SJCRH30 (cell line): Measurements from ENCODE around the gene CHAF1A. TPM values are rescaled to one million over a fixed set of nuclear protein-coding genes. Genes with fewer than 3 reads are reported as not detected.

Experiments
- DNase-seq, 2 experiments: peaks; one replicate each; pipeline ENCODE4 v3.0.0-alpha.2; 2015 to 2020
- H3K27ac ChIP-seq: fragments of 250-450 bp; sonication (Bioruptor Pico); 2 replicates; pipeline ENCODE4 v1.5.1; 2020; ENCODE audit warnings: mild to moderate bottlenecking, moderate library complexity
- H3K27me3 ChIP-seq: fragments of 250-450 bp; sonication (Bioruptor Pico); 2 replicates; pipeline ENCODE4 v1.5.1; 2020; ENCODE audit warnings: mild to moderate bottlenecking, moderate library complexity
- H3K36me3 ChIP-seq: fragments of 250-450 bp; sonication (Bioruptor Pico); 2 replicates; pipeline ENCODE4 v1.5.1; 2020; ENCODE audit warnings: mild to moderate bottlenecking, moderate library complexity
- H3K4me1 ChIP-seq: fragments of 250-450 bp; sonication (Bioruptor Pico); 2 replicates; pipeline ENCODE4 v1.5.1; 2020; ENCODE audit warnings: mild to moderate bottlenecking, moderate library complexity
- H3K4me3 ChIP-seq: fragments of 250-450 bp; sonication (Bioruptor Pico); 2 replicates; pipeline ENCODE4 v1.5.1; 2020; ENCODE audit warnings: mild to moderate bottlenecking, moderate library complexity
- H3K9me3 ChIP-seq: fragments of 250-450 bp; sonication (Bioruptor Pico); replicated peaks from 2 replicates; pipeline ENCODE4 v1.5.1; 2020; ENCODE audit warnings: mild to moderate bottlenecking, moderate library complexity
- total RNA-seq: library from RNA; depleted of rRNA; stranded (reverse); fragments of >200 nt; shearing (Covaris generic); gene quantifications from 2 replicates; pipeline ENCODE4 v1.2.3, GENCODE V29; 2014

CHAF1A gene
- total RNA-seq, 1 experiment from 2014 or later: 54.6 TPM

GRCh38 chr19:4399812-4400134, 2.7 kb upstream of the CHAF1A start:
- Histone ChIP-seq H3K9me3 (no peaks in the 10 kb centered on the region), H3K4me3 (peak overlapping the region; percentile 99), H3K4me1 (peaks cover 8% of the 10 kb centered on the region), H3K36me3 (peaks cover 12% of the 10 kb centered on the region; the same call in 1 of the 2 replicates), H3K27ac (peak overlapping the region; percentile 77), H3K27me3 (no peaks in the 10 kb centered on the region)
- DNase-seq: peak; percentile 33 to 46

- H3K36me3 ChIP-seq: peaks cover 18% of the 10 kb centered on the region; the same call in 1 of the 2 replicates
- DNase-seq: peak; percentile 84 to 91
- no peaks in the 10 kb centered on the region for H3K27me3 ChIP-seq
- H3K9me3 ChIP-seq: no peaks in the 10 kb centered on the region
- H3K4me3 ChIP-seq: peak within 1 kb of the TSS; percentile 99
- peak within 1 kb of the TSS; percentile 77 for H3K27ac ChIP-seq
- H3K4me1 ChIP-seq: peaks cover 8% of the 10 kb centered on the region
Measured at GRCh38 chr19:4400135-4400936, 2.1 kb upstream of the CHAF1A start, which contains the start of gene SH3GL1. SH3GL1 (minus strand) TSS chr19:4400547; CDS start chr19:4400368, 179 bp downstream.

GRCh38 chr19:4401769-4402170, 670 bp upstream of the CHAF1A start:
- Histone ChIP-seq H3K4me1 (peaks cover 8% of the 10 kb centered on the region), H3K36me3 (peaks cover 14% of the 10 kb centered on the region; the same call in 1 of the 2 replicates), H3K9me3 (no peaks in the 10 kb centered on the region), H3K4me3 (peak overlapping the region; percentile 78), H3K27me3 (no peaks in the 10 kb centered on the region), H3K27ac (peak overlapping the region; percentile 17; the same call in 1 of the 2 replicates)
- DNase-seq: no peak

- Histone ChIP-seq H3K27ac (peak overlapping the region; percentile 74), H3K9me3 (no peaks in the 10 kb centered on the region), H3K4me3 (peak overlapping the region; percentile 78), H3K27me3 (no peaks in the 10 kb centered on the region), H3K4me1 (peaks cover 8% of the 10 kb centered on the region), H3K36me3 (peaks cover 12% of the 10 kb centered on the region; the same call in 1 of the 2 replicates)
- peak in 1 of 2 experiments; percentile 26 for DNase-seq
Measured at GRCh38 chr19:4403005-4403761, 743 bp downstream of the CHAF1A start.

GRCh38 chr19:4405977-4406376, 3.5 kb downstream of the CHAF1A start:
- no peaks in the 10 kb centered on the region for H3K27me3 ChIP-seq
- H3K9me3 ChIP-seq: no peaks in the 10 kb centered on the region
- no peak for DNase-seq
- peaks cover 34% of the 10 kb centered on the region for H3K36me3 ChIP-seq
- H3K27ac ChIP-seq: no peak overlapping the region
- H3K4me3 ChIP-seq: no peak overlapping the region
- peaks cover 8% of the 10 kb centered on the region for H3K4me1 ChIP-seq

- DNase-seq: no peak
- Histone ChIP-seq H3K9me3 (no peaks in the 10 kb centered on the region), H3K4me3 (no peak overlapping the region), H3K27me3 (no peaks in the 10 kb centered on the region), H3K4me1 (peaks cover 7% of the 10 kb centered on the region), H3K27ac (no peak overlapping the region), H3K36me3 (peaks cover 39% of the 10 kb centered on the region)
Measured at GRCh38 chr19:4406626-4407025, 4.2 kb downstream of the CHAF1A start.

- Histone ChIP-seq H3K4me1 (no peaks in the 10 kb centered on the region), H3K4me3 (no peak overlapping the region), H3K36me3 (peaks cover 63% of the 10 kb centered on the region), H3K27me3 (no peaks in the 10 kb centered on the region), H3K27ac (no peak overlapping the region), H3K9me3 (no peaks in the 10 kb centered on the region)
- DNase-seq: no peak
Measured at GRCh38 chr19:4409123-4409933, 6.9 kb downstream of the CHAF1A start.

GRCh38 chr19:4413588-4413987, 11.1 kb downstream of the CHAF1A start:
- DNase-seq: no peak
- Histone ChIP-seq H3K9me3 (no peaks in the 10 kb centered on the region), H3K36me3 (peaks cover 74% of the 10 kb centered on the region), H3K27me3 (no peaks in the 10 kb centered on the region), H3K27ac (no peak overlapping the region), H3K4me3 (no peak overlapping the region), H3K4me1 (0 out of 2 replicates have a peak, but pooled peaks cover 3% of the 10 kb centered on the region)

GRCh38 chr19:4414144-4414799, 11.8 kb downstream of the CHAF1A start:
- Histone ChIP-seq H3K4me3 (no peak overlapping the region), H3K27ac (no peak overlapping the region), H3K9me3 (no peaks in the 10 kb centered on the region), H3K36me3 (peaks cover 69% of the 10 kb centered on the region), H3K4me1 (0 out of 2 replicates have a peak, but pooled peaks cover 3% of the 10 kb centered on the region), H3K27me3 (no peaks in the 10 kb centered on the region)
- DNase-seq: no peak

- H3K27me3 ChIP-seq: no peaks in the 10 kb centered on the region
- H3K4me1 ChIP-seq: 0 out of 2 replicates have a peak, but pooled peaks cover 3% of the 10 kb centered on the region
- no peaks in the 10 kb centered on the region for H3K9me3 ChIP-seq
- H3K4me3 ChIP-seq: no peak overlapping the region
- peaks cover 63% of the 10 kb centered on the region for H3K36me3 ChIP-seq
- DNase-seq: no peak
- H3K27ac ChIP-seq: no peak overlapping the region
Measured at GRCh38 chr19:4414800-4415321, 12.4 kb downstream of the CHAF1A start.

GRCh38 chr19:4415352-4415751, 12.9 kb downstream of the CHAF1A start:
- no peak for DNase-seq
- 0 out of 2 replicates have a peak, but pooled peaks cover 3% of the 10 kb centered on the region for H3K4me1 ChIP-seq
- no peaks in the 10 kb centered on the region for H3K9me3 ChIP-seq
- no peak overlapping the region for H3K27ac ChIP-seq
- no peak overlapping the region for H3K4me3 ChIP-seq
- peaks cover 59% of the 10 kb centered on the region for H3K36me3 ChIP-seq
- H3K27me3 ChIP-seq: no peaks in the 10 kb centered on the region

- H3K36me3 ChIP-seq: peaks cover 59% of the 10 kb centered on the region
Measured at GRCh38 chr19:4416268-4416667, 13.8 kb downstream of the CHAF1A start.

GRCh38 chr19:4423416-4424126, 21.1 kb downstream of the CHAF1A start:
- DNase-seq: no peak
- Histone ChIP-seq H3K4me3 (no peak overlapping the region), H3K36me3 (peaks cover 63% of the 10 kb centered on the region)

More at GRCh38 chr19:4416268-4416667, 13.8 kb downstream of the CHAF1A start:
- H3K4me1 ChIP-seq: 0 out of 2 replicates have a peak, but pooled peaks cover 3% of the 10 kb centered on the region
- no peaks in the 10 kb centered on the region for H3K27me3 ChIP-seq
- H3K9me3 ChIP-seq: no peaks in the 10 kb centered on the region
- no peak for DNase-seq
- no peak overlapping the region for H3K27ac ChIP-seq
- H3K4me3 ChIP-seq: no peak overlapping the region

More at GRCh38 chr19:4423416-4424126, 21.1 kb downstream of the CHAF1A start:
- H3K9me3 ChIP-seq: no peaks in the 10 kb centered on the region
- H3K4me1 ChIP-seq: no peaks in the 10 kb centered on the region
- no peaks in the 10 kb centered on the region for H3K27me3 ChIP-seq
- no peak overlapping the region for H3K27ac ChIP-seq
